ENCODE measurements around the gene KITLG. TPM values are rescaled to one million over a fixed set of nuclear protein-coding genes. Genes with fewer than 3 reads are reported as not detected.
A peak's percentile ranks its signal among the peaks of the same experiment; 100 is the strongest.

Gene KITLG
- total and polyA plus RNA-seq, 2 donors, result 7.5 to 8.6 TPM

DNA sequence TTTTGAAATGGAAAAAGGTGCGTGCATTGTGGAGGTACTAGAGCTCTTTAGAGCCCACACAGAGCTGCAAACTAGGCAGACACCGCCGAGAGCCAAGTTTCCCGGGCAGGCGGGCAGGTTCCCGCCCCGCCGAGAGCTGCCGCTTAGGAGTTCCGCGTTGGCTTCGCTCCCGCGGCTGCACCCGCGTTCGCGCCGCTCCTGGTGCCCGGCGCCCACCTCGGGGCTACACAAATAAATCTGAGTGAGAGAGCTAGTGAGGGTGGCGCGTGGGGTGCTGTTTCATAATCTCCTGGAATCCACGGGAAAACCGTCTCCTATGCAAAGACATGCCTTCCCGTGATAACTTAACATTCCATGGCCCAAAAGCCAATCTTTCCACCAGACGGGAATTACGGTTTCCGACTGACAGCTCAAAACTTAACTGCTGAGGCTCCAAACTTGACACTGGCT lies 645 bp downstream of the KITLG start:
- peaks cover 22 to 43% of the 10 kb centered on the region in 2 donors for H3K27me3 ChIP-seq (ENCODE audit: control insufficient read depth in 2 of 2, insufficient read depth in 1 of 2, low read length in 1 of 2)
- no peak for DNase-seq (ENCODE audit: low read depth in 6 of 9, low spot score in 9 of 9)
- peak overlapping the region in 1 of 2 donors; percentile 35 for H3K27ac ChIP-seq (ENCODE audit: low read depth in 1 of 2, low read length in 1 of 2)
- H3K4me1 ChIP-seq (ENCODE audit: control insufficient read depth in 2 of 2, insufficient read depth in 2 of 2, low read length in 2 of 2), result no peaks in the 10 kb centered on the region
- H3K9me3 ChIP-seq (ENCODE audit: control insufficient read depth in 2 of 2, insufficient read depth in 1 of 2, low read length in 1 of 2), result peaks cover 0 to 4% of the 10 kb centered on the region in 2 donors
- H3K36me3 ChIP-seq (ENCODE audit: control insufficient read depth in 2 of 2, insufficient read depth in 2 of 2, low read length in 1 of 2), result no peaks in the 10 kb centered on the region
- 1% methylated on average over 30 of the region's 30 CpGs for WGBS
- peak overlapping the region; percentile 23 to 41 for H3K4me3 ChIP-seq (ENCODE audit: low read length in 2 of 2)

DNA sequence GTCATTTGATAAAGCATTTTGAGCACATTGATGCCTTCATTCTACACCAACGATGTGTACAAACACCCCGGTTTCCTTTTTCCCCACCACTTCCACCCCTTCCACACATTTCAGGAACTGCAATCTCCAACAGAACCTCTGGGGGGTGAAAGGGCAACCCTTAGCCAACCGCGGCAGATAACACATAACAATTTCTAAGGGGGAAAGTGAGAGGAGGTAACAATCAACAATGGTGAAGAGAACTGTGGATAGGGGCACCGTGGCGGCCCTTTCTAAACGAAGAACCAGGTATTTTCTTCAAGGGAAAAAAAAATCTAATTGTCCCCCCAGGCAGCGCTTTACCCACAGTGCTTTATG lies 1.1 kb downstream of the KITLG start:
- 6% methylated on average over 8 of the region's 8 CpGs for WGBS
- H3K36me3 ChIP-seq (ENCODE audit: control insufficient read depth in 2 of 2, insufficient read depth in 2 of 2, low read length in 1 of 2), result no peaks in the 10 kb centered on the region
- H3K4me3 ChIP-seq (ENCODE audit: low read length in 2 of 2), result peak overlapping the region in 1 of 2 donors; percentile 23
- H3K27me3 ChIP-seq (ENCODE audit: control insufficient read depth in 2 of 2, insufficient read depth in 1 of 2, low read length in 1 of 2), result peaks cover 22 to 43% of the 10 kb centered on the region in 2 donors
- no peak for DNase-seq (ENCODE audit: low read depth in 6 of 9, low spot score in 9 of 9)
- H3K27ac ChIP-seq (ENCODE audit: low read depth in 1 of 2, low read length in 1 of 2), result peak overlapping the region in 1 of 2 donors; percentile 35
- peaks cover 0 to 4% of the 10 kb centered on the region in 2 donors for H3K9me3 ChIP-seq (ENCODE audit: control insufficient read depth in 2 of 2, insufficient read depth in 1 of 2, low read length in 1 of 2)
- no peaks in the 10 kb centered on the region for H3K4me1 ChIP-seq (ENCODE audit: control insufficient read depth in 2 of 2, insufficient read depth in 2 of 2, low read length in 2 of 2)

DNA sequence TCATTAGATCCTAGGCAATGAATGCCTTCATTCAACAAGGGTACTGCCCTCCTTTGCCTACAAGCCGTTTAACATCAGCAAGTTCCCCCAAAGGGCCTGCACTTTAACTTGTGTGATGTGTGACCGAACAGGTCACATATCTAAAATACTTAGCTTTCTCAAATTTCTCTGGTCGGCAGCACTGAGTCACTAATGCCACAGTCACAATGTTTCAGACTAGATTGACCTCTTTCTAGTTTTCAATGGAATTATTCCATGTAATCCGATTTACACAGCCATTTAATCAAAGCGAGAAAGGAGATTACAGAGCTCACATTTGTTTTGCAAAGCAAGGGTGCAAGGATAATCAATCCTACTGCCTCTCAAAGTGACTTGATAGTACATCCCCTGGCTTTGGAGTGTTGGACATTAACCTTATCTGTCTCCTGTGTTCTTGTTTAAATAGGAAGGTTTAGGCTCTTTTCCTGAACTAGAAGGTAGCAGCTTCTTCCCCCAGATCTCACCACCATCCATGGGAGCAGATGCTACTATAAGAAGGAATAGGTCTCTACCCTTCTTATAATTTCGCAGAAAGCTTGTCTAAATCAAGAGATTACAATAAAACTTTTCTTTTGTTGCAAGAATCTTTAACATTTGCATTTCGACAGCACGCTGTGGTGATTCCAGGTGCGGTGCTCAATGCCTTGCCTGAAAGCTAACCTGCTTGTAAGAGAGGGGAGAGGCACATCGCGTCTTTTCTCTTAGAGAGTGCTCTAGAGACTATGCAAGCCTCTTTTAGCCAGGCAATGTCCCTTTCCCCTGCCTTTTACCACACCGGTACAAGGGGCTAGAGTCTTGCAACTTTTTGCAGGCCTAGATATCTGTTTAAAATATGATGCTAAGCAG lies 1.8 kb downstream of the KITLG start:
- Histone ChIP-seq H3K27ac (ENCODE audit: low read depth in 1 of 2, low read length in 1 of 2) (peak overlapping the region in 1 of 2 donors; percentile 35), H3K4me1 (ENCODE audit: control insufficient read depth in 2 of 2, insufficient read depth in 2 of 2, low read length in 2 of 2) (no peaks in the 10 kb centered on the region), H3K4me3 (ENCODE audit: low read length in 2 of 2) (peak overlapping the region in 1 of 2 donors; percentile 23), H3K9me3 (ENCODE audit: control insufficient read depth in 2 of 2, insufficient read depth in 1 of 2, low read length in 1 of 2) (peaks cover 0 to 4% of the 10 kb centered on the region in 2 donors), H3K27me3 (ENCODE audit: control insufficient read depth in 2 of 2, insufficient read depth in 1 of 2, low read length in 1 of 2) (peaks cover 22 to 43% of the 10 kb centered on the region in 2 donors), H3K36me3 (ENCODE audit: control insufficient read depth in 2 of 2, insufficient read depth in 2 of 2, low read length in 1 of 2) (no peaks in the 10 kb centered on the region)
- no peak for DNase-seq (ENCODE audit: low read depth in 6 of 9, low spot score in 9 of 9)
- 88% methylated on average over 12 of the region's 12 CpGs for WGBS

DNA sequence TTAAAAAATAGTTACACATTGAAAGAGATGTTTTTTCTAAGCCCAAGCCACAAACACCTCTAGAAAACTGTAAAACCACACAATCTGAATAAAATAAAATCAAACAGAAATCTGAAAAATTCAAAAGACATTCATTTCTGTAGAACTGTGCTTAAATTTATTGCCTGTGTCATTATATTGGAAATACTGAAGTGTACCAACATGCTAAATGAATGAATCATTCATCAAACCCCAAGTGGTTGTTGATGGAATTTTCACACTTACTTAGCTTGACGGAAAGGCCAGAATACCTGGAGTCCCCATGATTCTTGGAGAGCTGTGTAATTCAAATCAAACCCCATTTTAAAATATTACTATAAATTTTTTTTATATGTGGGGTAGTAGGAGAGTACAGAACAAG lies 2.7 kb downstream of the KITLG start:
- Histone ChIP-seq H3K36me3 (ENCODE audit: control insufficient read depth in 2 of 2, insufficient read depth in 2 of 2, low read length in 1 of 2) (no peaks in the 10 kb centered on the region), H3K27ac (ENCODE audit: low read depth in 1 of 2, low read length in 1 of 2) (no peak overlapping the region), H3K9me3 (ENCODE audit: control insufficient read depth in 2 of 2, insufficient read depth in 1 of 2, low read length in 1 of 2) (peaks cover 0 to 4% of the 10 kb centered on the region in 2 donors), H3K4me1 (ENCODE audit: control insufficient read depth in 2 of 2, insufficient read depth in 2 of 2, low read length in 2 of 2) (no peaks in the 10 kb centered on the region), H3K27me3 (ENCODE audit: control insufficient read depth in 2 of 2, insufficient read depth in 1 of 2, low read length in 1 of 2) (peaks cover 22 to 43% of the 10 kb centered on the region in 2 donors), H3K4me3 (ENCODE audit: low read length in 2 of 2) (no peak overlapping the region)
- DNase-seq (ENCODE audit: low read depth in 6 of 9, low spot score in 9 of 9), result no peak
- WGBS, result 96% methylated on average over 1 of the region's 1 CpG

DNA sequence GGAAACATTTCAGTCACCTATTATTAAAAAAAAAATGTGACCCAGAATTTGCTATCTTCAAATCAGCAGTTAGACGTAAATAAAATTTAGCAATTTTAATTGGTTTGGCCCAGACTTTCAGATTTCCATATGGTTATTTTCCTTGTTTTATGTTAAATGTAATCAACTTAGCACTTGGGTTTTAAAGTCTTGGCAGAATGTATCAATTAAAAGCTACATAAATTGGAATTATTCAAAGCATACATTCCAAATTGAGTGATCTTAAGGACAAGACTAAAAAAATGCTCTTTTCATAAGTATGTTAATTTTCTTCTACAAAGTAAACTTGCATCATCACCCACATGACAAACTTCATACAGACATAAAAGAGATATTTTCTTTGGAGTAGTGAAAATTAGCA lies 3.4 kb downstream of the KITLG start:
- 99% methylated on average over 1 of the region's 1 CpG for WGBS
- H3K4me3 ChIP-seq (ENCODE audit: low read length in 2 of 2), result no peak overlapping the region
- H3K27ac ChIP-seq (ENCODE audit: low read depth in 1 of 2, low read length in 1 of 2), result no peak overlapping the region
- peaks cover 0 to 4% of the 10 kb centered on the region in 2 donors for H3K9me3 ChIP-seq (ENCODE audit: control insufficient read depth in 2 of 2, insufficient read depth in 1 of 2, low read length in 1 of 2)
- no peak for DNase-seq (ENCODE audit: low read depth in 6 of 9, low spot score in 9 of 9)
- no peaks in the 10 kb centered on the region for H3K4me1 ChIP-seq (ENCODE audit: control insufficient read depth in 2 of 2, insufficient read depth in 2 of 2, low read length in 2 of 2)
- H3K36me3 ChIP-seq (ENCODE audit: control insufficient read depth in 2 of 2, insufficient read depth in 2 of 2, low read length in 1 of 2), result no peaks in the 10 kb centered on the region
- H3K27me3 ChIP-seq (ENCODE audit: control insufficient read depth in 2 of 2, insufficient read depth in 1 of 2, low read length in 1 of 2), result peaks cover 22 to 40% of the 10 kb centered on the region in 2 donors

DNA sequence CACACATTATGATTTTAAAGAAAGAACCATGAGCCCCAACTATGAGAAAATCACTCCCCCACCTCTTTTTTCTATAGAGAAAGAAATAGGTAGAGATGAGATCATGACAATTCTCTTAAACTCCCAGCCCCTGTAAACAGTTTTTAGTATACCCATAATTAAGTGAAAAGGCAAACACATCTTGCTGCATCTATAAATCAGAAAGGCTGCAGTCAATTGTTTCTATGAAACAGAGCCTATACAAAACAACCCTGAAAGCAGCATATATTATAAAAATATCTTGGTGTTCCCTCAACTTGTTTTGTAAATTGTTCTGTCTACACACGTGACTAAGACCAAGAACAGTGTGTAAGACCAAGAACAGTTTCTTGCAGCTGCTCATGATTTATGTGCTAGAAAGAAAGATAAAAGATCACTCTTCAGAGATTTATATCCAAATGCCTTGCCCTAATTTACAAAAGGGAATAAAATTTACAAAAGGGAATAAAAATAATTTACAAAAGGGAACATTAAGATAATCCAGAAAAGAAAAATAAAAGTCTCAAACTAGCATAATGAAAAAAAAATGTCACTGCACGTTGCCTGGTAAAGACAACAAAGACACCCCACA lies 4.8 kb downstream of the KITLG start:
- Histone ChIP-seq H3K9me3 (ENCODE audit: control insufficient read depth in 2 of 2, insufficient read depth in 1 of 2, low read length in 1 of 2) (peaks cover 0 to 4% of the 10 kb centered on the region in 2 donors), H3K4me1 (ENCODE audit: control insufficient read depth in 2 of 2, insufficient read depth in 2 of 2, low read length in 2 of 2) (no peaks in the 10 kb centered on the region), H3K4me3 (ENCODE audit: low read length in 2 of 2) (no peak overlapping the region), H3K36me3 (ENCODE audit: control insufficient read depth in 2 of 2, insufficient read depth in 2 of 2, low read length in 1 of 2) (no peaks in the 10 kb centered on the region), H3K27me3 (ENCODE audit: control insufficient read depth in 2 of 2, insufficient read depth in 1 of 2, low read length in 1 of 2) (peaks cover 16 to 26% of the 10 kb centered on the region in 2 donors), H3K27ac (ENCODE audit: low read depth in 1 of 2, low read length in 1 of 2) (no peak overlapping the region)
- DNase-seq (ENCODE audit: low read depth in 6 of 9, low spot score in 9 of 9), result no peak
- WGBS, result 87% methylated on average over 2 of the region's 2 CpGs

DNA sequence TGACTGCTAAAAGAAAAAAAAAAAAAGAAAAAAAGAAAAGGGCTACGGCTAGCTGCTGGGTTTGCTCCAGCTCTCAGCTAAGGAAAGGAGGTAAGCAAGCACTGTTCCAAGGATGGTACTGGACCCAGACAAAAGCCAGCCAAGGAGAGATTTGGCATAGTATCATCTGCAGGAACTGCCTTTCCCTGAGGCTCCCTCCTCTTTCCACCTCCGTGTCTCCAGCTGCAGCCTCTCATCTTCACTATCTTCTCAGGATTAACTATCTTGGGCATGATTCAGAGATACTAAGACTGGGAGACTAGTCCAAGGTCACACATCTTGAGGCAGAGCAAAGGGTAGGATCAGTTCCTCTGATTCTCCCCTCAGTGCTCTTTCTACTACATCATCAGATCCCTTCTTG lies 6.0 kb downstream of the KITLG start:
- 95% methylated on average over 2 of the region's 2 CpGs for WGBS
- Histone ChIP-seq H3K4me3 (ENCODE audit: low read length in 2 of 2) (no peak overlapping the region), H3K27ac (ENCODE audit: low read depth in 1 of 2, low read length in 1 of 2) (no peak overlapping the region), H3K27me3 (ENCODE audit: control insufficient read depth in 2 of 2, insufficient read depth in 1 of 2, low read length in 1 of 2) (peaks cover 4 to 14% of the 10 kb centered on the region in 2 donors), H3K36me3 (ENCODE audit: control insufficient read depth in 2 of 2, insufficient read depth in 2 of 2, low read length in 1 of 2) (no peaks in the 10 kb centered on the region), H3K9me3 (ENCODE audit: control insufficient read depth in 2 of 2, insufficient read depth in 1 of 2, low read length in 1 of 2) (no peaks in the 10 kb centered on the region), H3K4me1 (ENCODE audit: control insufficient read depth in 2 of 2, insufficient read depth in 2 of 2, low read length in 2 of 2) (no peaks in the 10 kb centered on the region)
- no peak for DNase-seq (ENCODE audit: low read depth in 6 of 9, low spot score in 9 of 9)

DNA sequence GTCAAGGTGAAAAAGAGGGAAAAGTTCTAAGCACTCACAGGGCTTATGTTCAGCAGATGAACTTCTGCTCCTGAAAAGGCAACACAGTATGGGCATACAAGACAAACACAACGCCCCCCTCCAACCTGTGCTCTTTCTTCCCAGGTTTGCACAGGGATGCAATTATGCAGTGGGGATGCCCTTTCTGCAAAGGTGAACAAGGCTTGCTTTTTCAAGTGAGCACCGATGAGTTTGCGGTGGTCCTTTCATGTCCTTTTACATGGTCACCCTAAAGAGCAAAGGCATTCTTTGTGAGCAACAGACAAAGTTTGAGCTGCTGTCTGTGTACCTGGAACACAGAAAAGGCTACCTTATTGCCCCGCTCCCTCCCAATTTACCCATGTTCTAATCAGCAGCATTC lies 6.7 kb downstream of the KITLG start:
- DNase-seq (ENCODE audit: low read depth in 6 of 9, low spot score in 9 of 9), result no peak
- Histone ChIP-seq H3K27ac (ENCODE audit: low read depth in 1 of 2, low read length in 1 of 2) (no peak overlapping the region), H3K9me3 (ENCODE audit: control insufficient read depth in 2 of 2, insufficient read depth in 1 of 2, low read length in 1 of 2) (no peaks in the 10 kb centered on the region), H3K4me1 (ENCODE audit: control insufficient read depth in 2 of 2, insufficient read depth in 2 of 2, low read length in 2 of 2) (no peaks in the 10 kb centered on the region), H3K36me3 (ENCODE audit: control insufficient read depth in 2 of 2, insufficient read depth in 2 of 2, low read length in 1 of 2) (no peaks in the 10 kb centered on the region), H3K4me3 (ENCODE audit: low read length in 2 of 2) (no peak overlapping the region), H3K27me3 (ENCODE audit: control insufficient read depth in 2 of 2, insufficient read depth in 1 of 2, low read length in 1 of 2) (peaks cover 2 to 7% of the 10 kb centered on the region in 2 donors)
- WGBS, result 96% methylated on average over 4 of the region's 4 CpGs

All from thymus (tissue), 11 donors.